Hepatocyte (in vitro differentiated cells): ENCODE data around the gene LAMTOR1. TPM values are rescaled to one million over a fixed set of nuclear protein-coding genes. Genes with fewer than 3 reads are reported as not detected.

ENCODE experiments used
- DNase-seq: peaks from one replicate; pipeline ENCODE4 v3.0.0-alpha.2; 2016; ENCODE audit warnings: low spot score
- H2AFZ ChIP-seq: fragments of 200-600 bp; sonication (generic); 2 replicates; pipeline ENCODE4 v1.6.0; 2016; ENCODE audit warnings: antibody characterized with exemption, mild to moderate bottlenecking
- H3K27ac ChIP-seq: fragments of 200-600 bp; sonication (generic); 2 replicates; pipeline ENCODE4 v1.5.1; 2016; ENCODE audit warnings: mild to moderate bottlenecking
- H3K27me3 ChIP-seq: fragments of 200-600 bp; sonication (generic); 2 replicates; pipeline ENCODE4 v1.6.1; 2016
- H3K36me3 ChIP-seq: fragments of 200-600 bp; sonication (generic); replicated peaks from 2 replicates; pipeline ENCODE4 v1.5.1; 2016; ENCODE audit warnings: low read depth; ENCODE audit not compliant: insufficient read depth
- H3K4me1 ChIP-seq: fragments of 200-600 bp; sonication (generic); 2 replicates; pipeline ENCODE4 v1.5.1; 2016; ENCODE audit warnings: mild to moderate bottlenecking, moderate library complexity; ENCODE audit not compliant: insufficient read depth
- H3K4me2 ChIP-seq: fragments of 200-600 bp; sonication (generic); 2 replicates; pipeline ENCODE4 v1.6.0; 2016
- H3K4me3 ChIP-seq: fragments of 200-600 bp; sonication (generic); 2 replicates; pipeline ENCODE4 v1.5.1; 2016; ENCODE audit warnings: mild to moderate bottlenecking
- H3K79me2 ChIP-seq: fragments of 200-600 bp; sonication (generic); 2 replicates; pipeline ENCODE4 v1.6.0; 2017; ENCODE audit warnings: mild to moderate bottlenecking
- H3K9me2 ChIP-seq: fragments of 200-600 bp; sonication (generic); replicated peaks from 2 replicates; pipeline ENCODE4 v1.6.0; 2017; ENCODE audit warnings: mild to moderate bottlenecking; ENCODE audit not compliant: insufficient read depth
- H3K9me3 ChIP-seq: fragments of 200-600 bp; sonication (generic); 2 replicates; pipeline ENCODE4 v1.5.1; 2016; ENCODE audit warnings: low read depth, mild to moderate bottlenecking
- H4K20me1 ChIP-seq: fragments of 200-600 bp; sonication (generic); 2 replicates; pipeline ENCODE4 v1.6.0; 2016; ENCODE audit warnings: mild to moderate bottlenecking; ENCODE audit not compliant: insufficient read depth, poor library complexity, severe bottlenecking
- CTCF ChIP-seq: fragments of 200-600 bp; sonication (generic); IDR thresholded peaks from 2 replicates; pipeline ENCODE4 v1.5.1; 2016; ENCODE audit warnings: antibody characterized with exemption, mild to moderate bottlenecking; ENCODE audit not compliant: poor library complexity
- EZH2 ChIP-seq: fragments of 200-600 bp; sonication (generic); IDR thresholded peaks from 2 replicates; pipeline ENCODE4 v1.6.1; 2016; ENCODE audit warnings: antibody characterized with exemption, mild to moderate bottlenecking, borderline replicate concordance
- EZH2phosphoT487 ChIP-seq: fragments of 200-600 bp; sonication (generic); IDR thresholded peaks from one replicate; pipeline ENCODE4 v1.6.1; 2018; ENCODE audit warnings: antibody characterized with exemption, mild to moderate bottlenecking, low read depth, moderate library complexity; ENCODE audit not compliant: unreplicated experiment, severe bottlenecking
- WGBS: methylation state at CpG from one replicate; pipeline ENCODE4 v1.1.6; 2016; ENCODE audit warnings: low lambda C conversion rate; ENCODE audit errors: missing lambda C conversion rate; 5-methylcytosine and 5-hydroxymethylcytosine counted together
- polyA plus RNA-seq: library from polyadenylated mRNA; unstranded; fragments of >200 nt; fragmentation: Nextera tagmentation; extraction: Ambion mirVana; gene quantifications from 2 replicates; pipeline ENCODE4 v1.2.1, GENCODE V29; 2016
- total RNA-seq: library from RNA; depleted of rRNA; stranded (reverse); fragments of >200 nt; gene quantifications from 2 replicates; pipeline ENCODE4 v1.2.3, GENCODE V29; 2014

The LAMTOR1 gene
- total and polyA plus RNA-seq, 2 experiments from 2014 or later, result 109 to 181 TPM

DNA sequence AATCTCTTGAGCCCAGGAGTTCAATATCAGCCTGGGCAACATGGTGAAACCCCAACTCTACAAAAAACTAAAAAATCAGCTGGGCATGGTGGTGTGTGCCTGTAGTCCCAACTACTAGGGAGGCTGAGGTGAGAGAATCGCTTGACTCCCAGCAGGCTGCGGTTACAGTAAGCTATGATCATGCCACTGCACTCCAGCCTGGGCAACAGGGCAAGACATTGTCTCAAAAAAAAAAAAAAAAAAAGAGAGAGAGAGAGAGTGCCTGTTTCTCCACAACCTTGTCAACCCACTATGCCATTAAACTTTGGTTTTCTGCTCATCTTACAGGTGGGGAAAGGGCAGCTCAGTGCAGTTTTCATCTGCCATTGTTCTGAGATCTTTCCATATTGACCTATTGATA, 37.6 kb upstream of the LAMTOR1 start:
- Histone ChIP-seq H3K9me2 (no peaks in the 10 kb centered on the region), H3K4me1 (no peaks in the 10 kb centered on the region), H3K4me3 (no peak overlapping the region), H4K20me1 (no peaks in the 10 kb centered on the region), H3K27me3 (no peaks in the 10 kb centered on the region), H2AFZ (no peak overlapping the region), H3K36me3 (no peaks in the 10 kb centered on the region), H3K79me2 (no peaks in the 10 kb centered on the region), H3K4me2 (no peak overlapping the region), H3K9me3 (no peaks in the 10 kb centered on the region), H3K27ac (no peak overlapping the region)
- WGBS, result 91% methylated on average over 2 of the region's 2 CpGs
- TF ChIP-seq EZH2, result no peak
- TF ChIP-seq EZH2phosphoT487, result no peak
- TF ChIP-seq CTCF, result no peak
- DNase-seq, result no peak

DNA sequence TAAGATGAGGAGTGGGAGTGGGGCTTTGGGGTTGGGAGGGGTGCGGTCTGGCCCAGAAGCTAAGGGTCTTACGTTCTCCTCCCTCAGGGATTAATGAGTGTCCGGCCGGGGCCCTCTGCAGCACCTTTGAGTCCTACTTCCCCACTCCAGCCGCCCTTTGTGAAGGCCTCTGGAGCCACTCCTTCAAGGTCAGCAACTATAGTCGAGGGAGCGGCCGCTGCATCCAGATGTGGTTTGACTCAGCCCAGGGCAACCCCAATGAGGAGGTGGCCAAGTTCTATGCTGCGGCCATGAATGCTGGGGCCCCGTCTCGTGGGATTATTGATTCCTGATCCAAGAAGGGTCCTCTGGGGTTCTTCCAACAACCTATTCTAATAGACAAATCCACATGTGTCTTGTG, 36.4 kb upstream of the LAMTOR1 start:
- WGBS, result 95% methylated on average over 7 of the region's 11 CpGs
- no peak overlapping the region for H2AFZ ChIP-seq
- H3K4me3 ChIP-seq, result no peak overlapping the region
- no peak for DNase-seq
- TF ChIP-seq EZH2phosphoT487 (no peak), EZH2 (no peak), CTCF (no peak)
- no peaks in the 10 kb centered on the region for H3K9me2 ChIP-seq
- no peak overlapping the region for H3K27ac ChIP-seq
- no peaks in the 10 kb centered on the region for H3K79me2 ChIP-seq
- H3K27me3 ChIP-seq, result no peaks in the 10 kb centered on the region
- H4K20me1 ChIP-seq, result no peaks in the 10 kb centered on the region
- no peak overlapping the region for H3K4me2 ChIP-seq
- H3K36me3 ChIP-seq, result no peaks in the 10 kb centered on the region
- no peaks in the 10 kb centered on the region for H3K4me1 ChIP-seq
- H3K9me3 ChIP-seq, result no peaks in the 10 kb centered on the region

DNA sequence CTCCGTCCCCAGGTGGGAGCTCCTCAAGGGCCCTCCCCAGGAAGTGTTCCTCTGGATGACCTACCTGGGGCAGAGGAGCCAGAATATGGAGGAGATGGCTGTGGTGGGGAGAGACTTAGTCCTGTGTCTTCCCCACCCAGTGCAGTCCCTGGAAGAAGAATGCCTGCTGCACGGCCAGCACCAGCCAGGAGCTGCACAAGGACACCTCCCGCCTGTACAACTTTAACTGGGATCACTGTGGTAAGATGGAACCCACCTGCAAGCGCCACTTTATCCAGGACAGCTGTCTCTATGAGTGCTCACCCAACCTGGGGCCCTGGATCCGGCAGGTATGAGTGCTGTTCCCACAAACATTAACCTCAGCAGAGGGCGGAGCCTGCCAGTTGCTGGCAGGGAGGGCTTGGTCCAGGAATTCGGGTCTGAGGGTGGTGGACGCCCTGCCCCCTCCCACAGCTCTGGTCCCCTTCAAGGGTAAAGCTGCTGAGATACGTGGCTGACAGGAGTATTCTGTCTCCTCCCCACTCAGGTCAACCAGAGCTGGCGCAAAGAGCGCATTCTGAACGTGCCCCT, 35.8 kb upstream of the LAMTOR1 start:
- no peaks in the 10 kb centered on the region for H3K79me2 ChIP-seq
- H4K20me1 ChIP-seq, result no peaks in the 10 kb centered on the region
- H3K27me3 ChIP-seq, result no peaks in the 10 kb centered on the region
- no peak overlapping the region for H3K4me3 ChIP-seq
- no peak overlapping the region for H3K27ac ChIP-seq
- H3K9me2 ChIP-seq, result no peaks in the 10 kb centered on the region
- no peak overlapping the region for H2AFZ ChIP-seq
- H3K4me2 ChIP-seq, result no peak overlapping the region
- H3K4me1 ChIP-seq, result no peaks in the 10 kb centered on the region
- 86% methylated on average over 12 of the region's 12 CpGs for WGBS
- TF ChIP-seq EZH2 (no peak), CTCF (no peak), EZH2phosphoT487 (no peak)
- H3K9me3 ChIP-seq, result no peaks in the 10 kb centered on the region
- DNase-seq, result no peak
- H3K36me3 ChIP-seq, result no peaks in the 10 kb centered on the region
